ENCODE data around the gene ZSCAN5C. TPM values are rescaled to one million over a fixed set of nuclear protein-coding genes. Genes with fewer than 3 reads are reported as not detected.

The ZSCAN5C gene
- total RNA-seq, 6 experiments from 2014 or later, result not detected

DNA sequence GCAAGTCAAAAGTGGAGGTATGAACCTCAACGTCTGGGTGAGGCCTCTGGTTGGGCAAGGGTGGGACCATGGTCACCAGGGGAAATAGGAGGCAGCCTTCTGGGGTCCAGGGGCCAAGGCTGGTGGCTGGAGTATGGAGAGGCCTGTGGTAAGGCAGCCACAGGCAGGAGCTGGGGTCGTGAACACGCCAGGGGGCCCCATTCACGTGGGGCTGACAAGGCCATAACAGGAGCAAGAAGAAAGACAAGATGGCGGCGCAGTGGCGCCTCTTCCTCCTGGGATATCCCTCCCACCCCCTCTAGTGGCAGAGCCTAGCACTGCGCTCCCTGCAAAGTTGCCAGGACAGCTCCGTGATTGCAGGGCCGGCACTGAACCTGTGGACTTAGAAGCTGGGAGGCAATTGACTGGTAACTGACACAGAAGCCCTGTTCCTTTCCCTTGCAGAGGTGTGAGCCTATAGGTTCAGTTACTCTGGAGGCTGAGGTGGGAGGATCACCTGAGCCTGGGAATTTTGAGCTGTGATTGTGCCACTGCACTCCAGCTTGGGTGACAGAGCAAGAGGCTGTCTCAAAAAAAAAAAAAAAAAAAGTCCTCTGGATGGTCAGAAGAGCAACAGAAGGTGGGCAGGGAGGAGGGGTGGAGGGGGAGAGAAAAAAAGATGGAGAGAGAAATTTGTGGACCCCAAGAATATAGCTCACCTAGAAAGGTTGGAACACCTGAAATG lies 50.8 kb downstream of the ZSCAN5C start:
- no peak overlapping the region for H3K27ac ChIP-seq
- no peaks in the 10 kb centered on the region for H3K36me3 ChIP-seq
- ATAC-seq (peak; percentile 85 to 98 (median 95)), DNase-seq (peak; percentile 78 to 81 (median 81))
- 26% methylated on average over 7 of the region's 10 CpGs for WGBS (ENCODE audit: insufficient coverage, low coverage, low lambda C conversion rate, missing lambda C conversion rate)
- no peak overlapping the region for H3K4me3 ChIP-seq
- H3K9me3 ChIP-seq, result no peaks in the 10 kb centered on the region
- H3K4me1 ChIP-seq, result no peaks in the 10 kb centered on the region
- H3K27me3 ChIP-seq, result no peaks in the 10 kb centered on the region
- no peak for TF ChIP-seq POLR2A (IDR thresholded peaks at IDR 0.05)
- TF ChIP-seq, protein P1, sequence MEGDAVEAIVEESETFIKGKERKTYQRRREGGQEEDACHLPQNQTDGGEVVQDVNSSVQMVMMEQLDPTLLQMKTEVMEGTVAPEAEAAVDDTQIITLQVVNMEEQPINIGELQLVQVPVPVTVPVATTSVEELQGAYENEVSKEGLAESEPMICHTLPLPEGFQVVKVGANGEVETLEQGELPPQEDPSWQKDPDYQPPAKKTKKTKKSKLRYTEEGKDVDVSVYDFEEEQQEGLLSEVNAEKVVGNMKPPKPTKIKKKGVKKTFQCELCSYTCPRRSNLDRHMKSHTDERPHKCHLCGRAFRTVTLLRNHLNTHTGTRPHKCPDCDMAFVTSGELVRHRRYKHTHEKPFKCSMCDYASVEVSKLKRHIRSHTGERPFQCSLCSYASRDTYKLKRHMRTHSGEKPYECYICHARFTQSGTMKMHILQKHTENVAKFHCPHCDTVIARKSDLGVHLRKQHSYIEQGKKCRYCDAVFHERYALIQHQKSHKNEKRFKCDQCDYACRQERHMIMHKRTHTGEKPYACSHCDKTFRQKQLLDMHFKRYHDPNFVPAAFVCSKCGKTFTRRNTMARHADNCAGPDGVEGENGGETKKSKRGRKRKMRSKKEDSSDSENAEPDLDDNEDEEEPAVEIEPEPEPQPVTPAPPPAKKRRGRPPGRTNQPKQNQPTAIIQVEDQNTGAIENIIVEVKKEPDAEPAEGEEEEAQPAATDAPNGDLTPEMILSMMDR (IDR thresholded peaks at IDR 0.05), result peak; percentile 78 to 90 (median 82)
- intact Hi-C loops (cut with DNase I), result loop anchor here in 1 of 2 donors (10.0 kb wide), 1 partner anchor 82 kb away; no protein-coding TSS in a partner anchor

- H3K27me3 ChIP-seq, result no peaks in the 10 kb centered on the region
- H3K36me3 ChIP-seq, result no peaks in the 10 kb centered on the region
- H3K4me3 ChIP-seq, result no peak overlapping the region
- DNase-seq (no peak), ATAC-seq (peak; percentile 67 to 81 (median 70))
- 24% methylated on average over 5 of the region's 5 CpGs for WGBS (ENCODE audit: insufficient coverage, low coverage, low lambda C conversion rate, missing lambda C conversion rate)
- intact Hi-C loops (cut with DNase I), result loop anchor here in 1 of 2 donors (10.0 kb wide), 1 partner anchor 81 kb away; no protein-coding TSS in a partner anchor
- TF ChIP-seq POLR2A (IDR thresholded peaks at IDR 0.05), result no peak
- TF ChIP-seq, protein P1 (IDR thresholded peaks at IDR 0.05), result peak; percentile 44 to 61 (median 48)
- no peak overlapping the region for H3K27ac ChIP-seq
- no peaks in the 10 kb centered on the region for H3K9me3 ChIP-seq
- H3K4me1 ChIP-seq, result no peaks in the 10 kb centered on the region
Measured at GRCh38 chr19:56253737-56254136, 51.7 kb downstream of the ZSCAN5C start.

DNA sequence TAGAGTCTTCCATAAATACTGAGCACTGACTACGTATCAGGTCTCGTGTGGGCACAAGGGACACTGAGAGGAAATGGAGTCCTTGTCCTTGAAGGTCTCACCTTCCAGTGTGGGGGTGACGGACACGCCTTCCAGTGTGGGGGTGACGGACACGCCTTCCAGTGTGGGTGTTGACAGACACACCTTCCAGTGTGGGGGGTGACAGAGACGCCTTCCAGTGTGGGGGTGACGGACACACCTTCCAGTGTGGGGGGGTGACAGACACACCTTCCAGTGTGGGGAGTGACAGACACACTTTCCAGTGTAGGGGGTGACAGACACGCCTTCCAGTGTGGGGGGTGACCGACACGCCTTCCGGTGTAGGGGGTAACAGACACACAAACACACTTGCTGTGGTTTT lies 56.2 kb downstream of the ZSCAN5C start:
- TF ChIP-seq, protein P1 (IDR thresholded peaks at IDR 0.05), result no peak
- no peak for TF ChIP-seq POLR2A (IDR thresholded peaks at IDR 0.05)
- no peaks in the 10 kb centered on the region for H3K9me3 ChIP-seq
- DNase-seq (no peak), ATAC-seq (no peak)
- no peak overlapping the region for H3K4me3 ChIP-seq
- H3K36me3 ChIP-seq, result no peaks in the 10 kb centered on the region
- H3K4me1 ChIP-seq, result no peaks in the 10 kb centered on the region
- H3K27ac ChIP-seq, result no peak overlapping the region
- H3K27me3 ChIP-seq, result no peaks in the 10 kb centered on the region
- intact Hi-C loops (cut with DNase I), result loop anchor here in 1 of 2 donors (10.0 kb wide), 1 partner anchor 77 kb away; no protein-coding TSS in a partner anchor
- 96% methylated on average over 4 of the region's 12 CpGs for WGBS (ENCODE audit: insufficient coverage, low coverage, low lambda C conversion rate, missing lambda C conversion rate)

Other genes starting within 250 kb of the ZSCAN5C start
- not detected for gene NLRP5, start 215.5 kb upstream of the ZSCAN5C start, total RNA-seq
- gene ZNF787, start 81.0 kb upstream of the ZSCAN5C start, total RNA-seq, result 10 to 100 TPM; 15.8 to 26.0 (median 22.5) TPM
- gene ZNF444, start 61.0 kb upstream of the ZSCAN5C start, total RNA-seq, result 10 to 100 TPM; 23.2 to 38.4 (median 30.8) TPM
- gene GALP, start 26.3 kb upstream of the ZSCAN5C start, total RNA-seq, result under 1 TPM in 2 of 6 experiments, not detected in 4; 0.42 to 0.46 TPM
- not detected for gene ZSCAN5B, start 4.5 kb upstream of the ZSCAN5C start, total RNA-seq
- gene EDDM13, start 70.5 kb downstream of the ZSCAN5C start, total RNA-seq, result not detected
- gene ZSCAN5A, start 112.6 kb downstream of the ZSCAN5C start, total RNA-seq, result 1 to 10 TPM; 2.3 to 7.9 (median 3.7) TPM
- 1 to 10 TPM in 4 of 6 experiments, under 1 TPM in 2; 0.80 to 2.8 (median 1.5) TPM for gene ZNF582, start 191.3 kb downstream of the ZSCAN5C start, total RNA-seq
- 1 to 10 TPM in 3 of 6 experiments, under 1 TPM in 3; 0.50 to 2.9 (median 1.3) TPM for gene ZNF583, start 202.1 kb downstream of the ZSCAN5C start, total RNA-seq